Heart left ventricle (tissue), 16 donors: ENCODE measurements around the gene UBE2H. TPM values are rescaled to one million over a fixed set of nuclear protein-coding genes. Genes with fewer than 3 reads are reported as not detected.

Experiments
- ATAC-seq, 4 donors: fragments of 200-7000 bp; cut with Tn5 transposase; one replicate each; pipeline ENCODE4 v1.9.1; 2020 to 2022; ENCODE audit warnings: moderate library complexity in 4 of 4, mild to moderate bottlenecking in 3 of 4, moderate number of reproducible peaks in 1 of 4
- DNase-seq, 5 donors: peaks; one replicate each; pipeline ENCODE4 v3.0.0-alpha.2; 2020
- H3K27ac ChIP-seq, 12 donors: fragments of 200-600 bp; sonication (generic) in 4 of 12; one replicate each; pipeline versions ENCODE4 v1.5.0 to v1.8.0; 2016 to 2022; ENCODE audit warnings: mild to moderate bottlenecking in 2 of 12
- H3K27me3 ChIP-seq, 9 donors: fragments of 200-600 bp; sonication (generic) in 2 of 9; one replicate each; pipeline versions ENCODE4 v1.5.1 to v1.8.0; 2016 to 2022; ENCODE audit warnings: mild to moderate bottlenecking in 3 of 9
- H3K36me3 ChIP-seq, 9 donors: fragments of 200-600 bp; sonication (generic) in 2 of 9; one replicate each; pipeline versions ENCODE4 v1.5.0 to v1.8.0; 2018 to 2022; ENCODE audit warnings: mild to moderate bottlenecking in 2 of 9
- H3K4me1 ChIP-seq, 12 donors: fragments of 200-600 bp; sonication (generic) in 4 of 12; one replicate each; pipeline versions ENCODE4 v1.5.0 to v1.8.0; 2016 to 2022; ENCODE audit warnings: mild to moderate bottlenecking in 3 of 12
- H3K4me3 ChIP-seq, 12 donors: fragments of 200-600 bp; sonication (generic) in 4 of 12; one replicate each; pipeline versions ENCODE4 v1.5.0 to v1.8.0; 2017 to 2022; ENCODE audit warnings: mild to moderate bottlenecking in 9 of 12, moderate library complexity in 4 of 12
- H3K9me3 ChIP-seq, 12 donors: fragments of 200-600 bp; sonication (generic) in 4 of 12; one replicate each; pipeline versions ENCODE4 v1.5.0 to v1.8.0; 2016 to 2022; ENCODE audit warnings: mild to moderate bottlenecking in 1 of 12
- CTCF ChIP-seq, 12 donors: fragments of 200-600 bp; sonication (generic) in 4 of 12; IDR thresholded peaks; one replicate each; pipeline versions ENCODE4 v1.5.0 to v1.8.0; 2018 to 2022; ENCODE audit warnings: antibody characterized with exemption in 12 of 12, mild to moderate bottlenecking in 5 of 12
- POLR2A ChIP-seq, 2 donors: fragments of 450-650 bp; IDR thresholded peaks; one replicate each; pipeline ENCODE4 v1.6.1; 2017; ENCODE audit warnings: antibody characterized with exemption in 2 of 2, mild to moderate bottlenecking in 2 of 2, moderate library complexity in 2 of 2
- WGBS, 4 donors: extraction: QIAGEN DNeasy Blood & Tissue Kit in 2 of 4; methylation state at CpG; one replicate each; pipeline versions ENCODE4 v1.1.5 to v1.1.7; 2013 to 2018; 5-methylcytosine and 5-hydroxymethylcytosine counted together
- intact Hi-C, 10 donors: fragments of 100-400 bp; cut with DNase I; formaldehyde crosslinking; loops; one replicate each; pipeline versions ENCODE4 v1.11.1 to v1.14.2; 2022
- polyA plus RNA-seq, 2 donors: library from polyadenylated mRNA; stranded (reverse); fragments of 200-250 nt; gene quantifications; one replicate each; pipeline ENCODE4 v1.2.3, GENCODE V29; 2013
- total RNA-seq, 9 donors: library from RNA; depleted of rRNA in 2 of 9; stranded (reverse); fragments of >200 nt in 2 of 9; fragmentation: NEBNext Ultra II Directional in 3 of 9; extraction: Animal tissue kit (Norgen Biotek cat#: 25700) in 3 of 9; gene quantifications; one replicate each; pipeline versions ENCODE4 v1.1.0 to v1.2.4, GENCODE V29; 2016 to 2023
- donor health status: ischemic (EF 13 %, LVEDD 7.1; RV severe dilation, severe dysfunction).
- donor health status: healthy with polysubstance abuse.
- donor health status: DM: no; HTN: yes; CAD: no.
- donor health status: DM: no; HTN: no; CAD: no.
- donor health status: ischemic (EF 25% LVEDD 6.9; RV normal size, moderate dysfunction).
- donor health status: ischemic (EF 25% LVEDD 5.7; RV mildly dilated, moderate dysfunction).
- donor health status: healthy.
- donor health status: DM: yes; HTN: yes; CAD: no.
- donor health status: ischemic (EF 35%, LVEDD 5.7; RV mildly dilated, moderate dysfunction).
- donor health status: nonischemic (EF 11% LVEDD 7.7; RV severe dilation, severe dysfunction).
- donor health status: DM: yes; HTN: yes; CAD: no.
- donor health status: PGD.
- donor health status: ischemic (EF 29% LVEDD 5.4; RV normal size, mild dysfunction).
- donor health status: nonischemic (EF 23%, LVEDD 6.1; RV moderate dilation, normal function).

UBE2H gene
- total and polyA plus RNA-seq, 11 donors: 46.5 to 219 (median 112) TPM

- ATAC-seq: no peak
- TF ChIP-seq POLR2A (IDR thresholded peaks at IDR 0.05): no peak
- no peak for DNase-seq
- H3K9me3 ChIP-seq: no peaks in the 10 kb centered on the region
- H3K27me3 ChIP-seq: no peaks in the 10 kb centered on the region
- H3K36me3 ChIP-seq: peaks cover 0 to 37% (median 19%) of the 10 kb centered on the region in 9 donors
- intact Hi-C loops: no loop called here
- 92 to 97% (median 96%) methylated on average over 3 of the region's 3 CpGs for WGBS, 4 donors
- peaks cover 0 to 38% (median 16%) of the 10 kb centered on the region in 12 donors for H3K4me1 ChIP-seq
- no peak overlapping the region for H3K4me3 ChIP-seq
- H3K27ac ChIP-seq: no peak overlapping the region
Observed at GRCh38 chr7:129926618-129927017, 26.1 kb downstream of the UBE2H start.

DNA sequence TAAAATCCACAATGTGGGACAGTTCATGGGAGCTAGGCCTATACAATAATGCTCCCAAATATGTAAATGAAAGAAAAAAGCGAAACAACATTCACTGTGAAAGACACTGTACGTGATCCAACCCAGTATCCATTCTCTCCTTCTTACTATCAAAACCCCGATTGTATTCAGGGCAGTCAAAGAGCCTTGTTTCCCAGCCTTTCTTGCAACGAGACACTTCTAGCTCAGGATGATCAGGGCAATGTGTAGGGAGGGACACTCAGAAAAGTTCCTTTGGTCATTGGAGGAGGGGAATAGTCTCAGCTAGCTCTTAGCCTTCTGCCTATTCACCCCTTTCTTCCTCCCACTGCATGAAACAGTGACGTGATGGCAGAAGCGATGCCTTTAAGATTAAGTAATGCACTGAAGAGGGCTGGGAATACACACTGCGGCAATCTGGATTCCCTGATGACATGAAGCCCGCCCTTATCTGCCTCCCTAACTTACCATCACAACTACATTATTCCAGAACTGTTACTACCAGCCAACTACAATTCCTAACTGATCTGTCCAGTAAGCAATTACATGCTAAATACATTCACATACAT, 27.3 kb downstream of the UBE2H start:
- Histone ChIP-seq H3K4me1 (peaks cover 0 to 40% (median 16%) of the 10 kb centered on the region in 12 donors), H3K4me3 (no peak overlapping the region), H3K27me3 (no peaks in the 10 kb centered on the region), H3K27ac (peak overlapping the region in 9 of 12 donors; percentile 11 to 59 (median 39)), H3K9me3 (no peaks in the 10 kb centered on the region), H3K36me3 (peaks cover 0 to 37% (median 22%) of the 10 kb centered on the region in 9 donors)
- ATAC-seq: peak in 3 of 4 donors; percentile 79 to 89 (median 85)
- peak in 3 of 5 donors; percentile 28 to 51 (median 32) for DNase-seq
- TF ChIP-seq CTCF (IDR thresholded peaks at IDR 0.05): no peak
- TF ChIP-seq POLR2A (IDR thresholded peaks at IDR 0.05): no peak
- intact Hi-C loops: no loop called here
- 41 to 54% (median 48%) methylated on average over 8 of the region's 8 CpGs for WGBS, 4 donors

DNA sequence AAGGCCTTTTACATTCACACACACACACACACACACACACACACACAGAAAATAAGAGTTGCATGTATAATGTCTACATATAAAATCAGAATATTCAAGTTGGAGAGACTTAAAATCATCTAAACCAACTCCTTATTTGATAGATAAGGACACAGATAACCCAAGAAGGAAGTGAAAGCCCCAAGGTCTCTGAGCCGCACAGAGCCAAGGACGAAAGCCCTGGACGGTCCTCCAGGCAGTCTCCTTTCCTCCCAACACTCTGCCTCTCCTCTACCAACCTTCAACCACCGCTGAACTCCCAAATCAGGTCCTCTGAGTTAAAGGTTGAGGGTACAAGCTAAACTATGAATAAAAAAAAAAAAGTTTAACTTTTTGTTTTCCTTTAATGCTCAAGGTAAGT, 28.2 kb downstream of the UBE2H start:
- peak overlapping the region in 1 of 12 donors; percentile 44 for H3K27ac ChIP-seq
- H3K27me3 ChIP-seq: no peaks in the 10 kb centered on the region
- peaks cover 0 to 37% (median 18%) of the 10 kb centered on the region in 9 donors for H3K36me3 ChIP-seq
- WGBS, 4 donors: 76 to 93% (median 85%) methylated on average over 4 of the region's 4 CpGs
- peaks cover 0 to 44% (median 18%) of the 10 kb centered on the region in 12 donors for H3K4me1 ChIP-seq
- DNase-seq: no peak
- no peak overlapping the region for H3K4me3 ChIP-seq
- TF ChIP-seq CTCF (IDR thresholded peaks at IDR 0.05): no peak
- TF ChIP-seq POLR2A (IDR thresholded peaks at IDR 0.05): no peak
- H3K9me3 ChIP-seq: no peaks in the 10 kb centered on the region
- intact Hi-C loops: no loop called here
- no peak for ATAC-seq

GRCh38 chr7:129923709-129924108, 29.1 kb downstream of the UBE2H start:
- TF ChIP-seq CTCF (IDR thresholded peaks at IDR 0.05) (no peak), POLR2A (IDR thresholded peaks at IDR 0.05) (no peak)
- Histone ChIP-seq H3K4me3 (no peak overlapping the region), H3K36me3 (peaks cover 0 to 34% (median 11%) of the 10 kb centered on the region in 9 donors), H3K27ac (peak overlapping the region in 3 of 12 donors; percentile 26 to 30 (median 28)), H3K4me1 (peaks cover under 1 to 53% (median 26%) of the 10 kb centered on the region in 12 donors), H3K9me3 (no peaks in the 10 kb centered on the region), H3K27me3 (no peaks in the 10 kb centered on the region)
- ATAC-seq (peak in 1 of 4 donors; percentile 54), DNase-seq (no peak)
- WGBS, 4 donors: 23 to 46% (median 31%) methylated on average over 2 of the region's 2 CpGs
- intact Hi-C loops: no loop called here
